Measurements from ENCODE around the gene INTS11.

Gene INTS11

DNA sequence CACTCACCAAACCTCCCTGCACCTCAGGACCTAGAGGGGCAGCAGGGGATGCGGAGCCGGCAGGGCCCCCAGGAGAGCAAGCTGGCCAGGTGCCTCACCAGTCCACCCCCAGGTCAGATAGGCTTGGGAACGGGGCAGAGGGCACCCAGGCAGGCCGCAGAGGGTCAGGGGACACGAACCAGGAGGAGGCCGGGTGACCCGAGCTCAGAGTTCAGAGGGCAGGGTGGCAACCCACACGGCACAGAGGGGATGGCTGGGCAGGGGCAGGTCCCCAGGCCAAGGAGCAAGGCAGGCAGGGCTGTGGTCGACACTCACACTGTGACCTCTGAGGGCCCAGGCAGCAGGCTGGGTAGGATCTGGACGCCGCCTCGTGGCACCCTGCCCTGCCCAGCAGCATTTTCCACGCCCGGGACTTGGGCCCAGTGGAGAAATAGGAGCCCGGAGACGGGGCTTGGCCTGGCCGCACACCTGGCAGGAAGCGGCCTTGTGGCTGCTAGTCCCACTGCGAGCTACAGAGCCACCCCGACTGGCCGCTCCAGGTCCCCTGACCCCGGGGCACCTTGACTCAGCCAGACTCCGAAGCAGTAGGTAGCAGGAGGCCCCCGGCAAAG, 19.5 kb upstream of the INTS11 start:
- no peak for DNase-seq

- no peak for DNase-seq
Observed at GRCh38 chr1:1342584-1343115, 18.2 kb upstream of the INTS11 start.

GRCh38 chr1:1342061-1342562, 17.7 kb upstream of the INTS11 start:
- DNase-seq: no peak

GRCh38 chr1:1341549-1342021, 17.1 kb upstream of the INTS11 start:
- no peak for DNase-seq

DNA sequence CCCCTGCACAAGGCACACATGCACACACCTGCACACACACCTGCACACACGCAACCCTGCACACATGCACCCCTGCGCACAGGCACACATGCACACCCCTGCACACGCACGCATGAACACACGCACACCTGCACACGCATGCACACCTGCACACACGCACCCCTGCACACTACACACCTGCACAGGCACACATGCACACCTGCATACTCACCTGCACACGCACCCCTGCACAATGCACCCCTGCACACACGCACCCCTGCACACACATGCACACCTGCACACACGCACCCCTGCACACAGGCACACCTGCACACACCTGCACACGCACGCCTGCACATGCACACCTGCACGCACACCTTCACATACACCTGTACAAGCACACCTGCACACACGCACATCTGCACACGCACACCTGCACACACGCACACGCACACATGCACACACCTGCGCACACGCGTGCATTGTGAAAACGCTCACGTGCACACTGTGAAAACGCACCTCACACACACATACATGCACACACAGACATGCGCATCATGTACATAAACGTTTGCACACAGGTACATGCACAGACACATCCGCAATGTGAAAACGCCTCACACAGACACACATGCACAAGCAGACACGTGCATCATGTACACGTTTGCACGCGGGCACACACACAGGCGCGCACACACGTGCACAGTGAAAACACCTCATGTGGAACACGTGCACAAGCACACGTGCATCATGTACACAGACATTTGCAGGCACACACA, 16.5 kb upstream of the INTS11 start:
- DNase-seq: no peak

GRCh38 chr1:1340185-1340584, 15.7 kb upstream of the INTS11 start:
- DNase-seq: no peak

DNA sequence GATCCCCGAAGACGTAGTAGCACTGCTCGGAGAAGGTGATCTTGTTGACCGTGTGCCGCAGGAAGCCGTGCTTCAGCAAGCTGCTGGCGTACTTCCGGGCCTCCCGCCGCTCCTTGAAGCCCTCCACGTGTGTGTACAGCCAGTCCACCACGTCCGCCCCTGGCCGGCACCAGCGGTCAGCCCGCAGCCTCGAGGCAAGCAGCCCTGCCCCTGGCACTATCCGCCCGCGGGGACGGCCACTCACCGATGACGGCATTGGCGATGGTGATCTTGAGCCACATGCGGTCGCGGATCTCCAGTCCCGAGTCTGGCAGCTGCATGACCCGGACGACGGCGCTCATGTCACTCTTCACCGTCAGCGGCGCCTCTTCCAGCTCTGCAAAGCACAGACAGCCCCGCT, 13.8 kb upstream of the INTS11 start:
- no peak for DNase-seq

GRCh38 chr1:1337793-1338147, 13.3 kb upstream of the INTS11 start:
- DNase-seq: peak in 1 of 2 donors; percentile 30

DNA sequence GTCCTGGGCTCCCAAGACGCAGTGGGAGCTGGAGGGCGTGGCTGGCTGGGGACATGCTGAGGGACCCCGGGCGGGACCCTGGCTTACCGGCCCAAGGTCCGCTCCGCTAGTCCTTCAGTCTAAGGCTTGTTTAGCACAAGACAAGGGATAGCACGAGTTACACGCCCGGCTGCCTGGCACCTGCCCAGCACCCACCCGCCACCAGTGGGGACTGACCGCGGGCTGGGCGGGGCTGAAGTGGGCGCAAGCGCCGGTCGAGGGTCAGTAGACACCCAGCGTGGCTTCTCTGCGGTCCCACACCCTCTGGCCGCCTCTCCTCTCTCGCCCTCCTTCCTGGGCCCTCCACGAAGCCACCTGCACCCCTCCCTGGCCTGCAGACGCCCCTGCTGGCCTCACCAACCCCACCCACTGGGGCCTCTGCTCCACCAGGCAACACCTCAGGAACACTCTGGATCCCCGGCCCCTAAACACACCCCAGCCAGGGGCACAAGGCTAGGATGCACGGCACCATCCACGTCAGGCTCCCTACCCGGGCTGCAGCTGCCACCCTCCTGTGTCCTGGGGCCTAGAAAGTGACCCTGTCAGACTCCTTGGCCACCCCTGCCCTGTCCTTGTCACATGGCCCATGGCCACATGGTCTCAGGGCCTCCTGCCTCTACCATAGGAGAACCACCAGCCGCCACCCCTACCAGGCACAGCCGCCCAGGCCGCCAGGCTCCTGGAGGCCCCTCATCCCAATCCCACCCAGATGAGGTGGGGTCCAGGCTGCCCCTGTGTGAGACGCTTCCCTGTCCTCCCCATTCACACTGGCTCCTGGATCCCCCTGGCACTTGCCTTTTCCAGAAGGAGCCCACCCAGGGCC, 12.7 kb upstream of the INTS11 start:
- no peak for DNase-seq

GRCh38 chr1:1336446-1336845, 12.0 kb upstream of the INTS11 start:
- no peak for DNase-seq

GRCh38 chr1:1335792-1336248, 11.4 kb upstream of the INTS11 start:
- DNase-seq: no peak

- DNase-seq: no peak
Observed at GRCh38 chr1:1335283-1335682, 10.8 kb upstream of the INTS11 start.

GRCh38 chr1:1334835-1335234, 10.4 kb upstream of the INTS11 start:
- no peak for DNase-seq

DNA sequence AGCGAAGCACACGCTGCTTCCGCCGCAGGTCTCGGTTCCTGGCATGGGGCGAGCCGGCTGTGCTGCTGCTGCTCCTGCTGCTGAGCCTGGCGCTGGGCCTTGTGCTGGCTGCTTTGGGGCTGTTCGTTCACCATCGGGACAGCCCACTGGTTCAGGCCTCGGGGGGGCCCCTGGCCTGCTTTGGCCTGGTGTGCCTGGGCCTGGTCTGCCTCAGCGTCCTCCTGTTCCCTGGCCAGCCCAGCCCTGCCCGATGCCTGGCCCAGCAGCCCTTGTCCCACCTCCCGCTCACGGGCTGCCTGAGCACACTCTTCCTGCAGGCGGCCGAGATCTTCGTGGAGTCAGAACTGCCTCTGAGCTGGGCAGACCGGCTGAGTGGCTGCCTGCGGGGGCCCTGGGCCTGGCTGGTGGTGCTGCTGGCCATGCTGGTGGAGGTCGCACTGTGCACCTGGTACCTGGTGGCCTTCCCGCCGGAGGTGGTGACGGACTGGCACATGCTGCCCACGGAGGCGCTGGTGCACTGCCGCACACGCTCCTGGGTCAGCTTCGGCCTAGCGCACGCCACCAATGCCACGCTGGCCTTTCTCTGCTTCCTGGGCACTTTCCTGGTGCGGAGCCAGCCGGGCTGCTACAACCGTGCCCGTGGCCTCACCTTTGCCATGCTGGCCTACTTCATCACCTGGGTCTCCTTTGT, 9.2 kb upstream of the INTS11 start:
- no peak for DNase-seq

DNA sequence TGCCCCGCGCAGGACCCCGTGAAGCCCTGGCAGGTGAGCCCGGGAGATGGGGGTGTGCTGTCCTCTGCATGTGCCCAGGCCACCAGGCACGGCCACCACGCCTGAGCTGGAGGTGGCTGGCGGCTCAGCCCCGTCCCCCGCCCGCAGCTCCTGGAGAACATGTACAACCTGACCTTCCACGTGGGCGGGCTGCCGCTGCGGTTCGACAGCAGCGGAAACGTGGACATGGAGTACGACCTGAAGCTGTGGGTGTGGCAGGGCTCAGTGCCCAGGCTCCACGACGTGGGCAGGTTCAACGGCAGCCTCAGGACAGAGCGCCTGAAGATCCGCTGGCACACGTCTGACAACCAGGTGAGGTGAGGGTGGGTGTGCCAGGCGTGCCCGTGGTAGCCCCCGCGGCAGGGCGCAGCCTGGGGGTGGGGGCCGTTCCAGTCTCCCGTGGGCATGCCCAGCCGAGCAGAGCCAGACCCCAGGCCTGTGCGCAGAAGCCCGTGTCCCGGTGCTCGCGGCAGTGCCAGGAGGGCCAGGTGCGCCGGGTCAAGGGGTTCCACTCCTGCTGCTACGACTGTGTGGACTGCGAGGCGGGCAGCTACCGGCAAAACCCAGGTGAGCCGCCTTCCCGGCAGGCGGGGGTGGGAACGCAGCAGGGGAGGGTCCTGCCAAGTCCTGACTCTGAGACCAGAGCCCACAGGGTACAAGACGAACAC, 8.5 kb upstream of the INTS11 start:
- no peak for DNase-seq

DNA sequence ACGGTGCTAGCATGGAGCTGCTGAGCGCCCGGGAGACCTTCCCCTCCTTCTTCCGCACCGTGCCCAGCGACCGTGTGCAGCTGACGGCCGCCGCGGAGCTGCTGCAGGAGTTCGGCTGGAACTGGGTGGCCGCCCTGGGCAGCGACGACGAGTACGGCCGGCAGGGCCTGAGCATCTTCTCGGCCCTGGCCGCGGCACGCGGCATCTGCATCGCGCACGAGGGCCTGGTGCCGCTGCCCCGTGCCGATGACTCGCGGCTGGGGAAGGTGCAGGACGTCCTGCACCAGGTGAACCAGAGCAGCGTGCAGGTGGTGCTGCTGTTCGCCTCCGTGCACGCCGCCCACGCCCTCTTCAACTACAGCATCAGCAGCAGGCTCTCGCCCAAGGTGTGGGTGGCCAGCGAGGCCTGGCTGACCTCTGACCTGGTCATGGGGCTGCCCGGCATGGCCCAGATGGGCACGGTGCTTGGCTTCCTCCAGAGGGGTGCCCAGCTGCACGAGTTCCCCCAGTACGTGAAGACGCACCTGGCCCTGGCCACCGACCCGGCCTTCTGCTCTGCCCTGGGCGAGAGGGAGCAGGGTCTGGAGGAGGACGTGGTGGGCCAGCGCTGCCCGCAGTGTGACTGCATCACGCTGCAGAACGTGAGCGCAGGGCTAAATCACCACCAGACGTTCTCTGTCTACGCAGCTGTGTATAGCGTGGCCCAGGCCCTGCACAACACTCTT, 7.7 kb upstream of the INTS11 start:
- no peak for DNase-seq

GRCh38 chr1:1331068-1331965, 6.9 kb upstream of the INTS11 start, which contains the start of gene TAS1R3:
TAS1R3 (plus strand) TSS chr1:1331280; CDS start chr1:1331346, 66 bp downstream.
- DNase-seq: no peak

DNA sequence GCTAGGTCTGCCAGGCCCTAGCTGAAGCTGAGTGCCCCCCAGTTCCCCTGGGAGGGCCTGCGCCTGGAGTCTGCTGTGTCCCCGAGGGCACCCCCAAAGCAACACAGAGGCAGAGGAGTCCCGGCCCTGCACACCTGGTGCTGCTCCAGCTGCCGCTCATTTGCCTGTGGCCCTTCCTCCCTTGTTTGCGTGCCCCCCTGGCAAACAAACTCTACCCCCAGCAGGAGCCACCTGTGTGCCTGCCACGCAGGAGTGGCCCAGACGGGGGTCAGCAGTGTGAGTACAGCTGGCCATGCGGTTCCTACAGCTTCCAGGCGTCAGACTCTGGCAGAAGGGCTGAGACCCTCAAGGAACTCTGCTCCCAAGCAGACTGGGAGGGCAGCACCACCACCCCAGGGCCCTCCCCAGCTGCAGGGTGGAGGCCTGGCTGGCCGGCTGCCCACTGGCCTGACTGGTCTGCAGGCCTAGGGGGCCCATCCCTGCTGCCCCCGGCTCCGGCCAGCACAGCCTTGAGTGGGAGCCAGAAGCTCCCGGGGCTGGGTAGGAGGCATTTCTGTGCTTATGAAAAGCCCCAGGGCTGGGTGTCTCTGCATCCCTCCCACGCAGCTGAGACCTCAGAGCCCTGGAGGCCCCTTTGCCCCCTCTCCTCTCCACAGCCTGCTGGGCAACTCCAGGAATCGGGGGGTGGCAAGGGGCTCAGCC, 6.1 kb upstream of the INTS11 start:
- no peak for DNase-seq

Measured in CD4-positive, alpha-beta T cell treated with Interleukin-1 beta for 1 hour (primary cell).